ENCODE data around the gene ARHGAP42. TPM values are rescaled to one million over a fixed set of nuclear protein-coding genes. Genes with fewer than 3 reads are reported as not detected.

The ARHGAP42 gene
- total and polyA plus RNA-seq, 2 of the 13 experiments (the other 11 are each of a cell fraction or from before 2014, with no cell fraction given) = 2.5 to 4.3 TPM

- TF ChIP-seq ZNF496 (CRISPR knock-in tag; IDR thresholded peaks at IDR 0.05; ENCODE audit: insufficient replicate concordance) = no peak
Measured at GRCh38 chr11:100872951-100873740, 186.1 kb downstream of the ARHGAP42 start (continued).

- no TSS peak for BruUV-seq (replicated peaks)
- H3K4me2 ChIP-seq (ENCODE audit: low read depth, low read length) = no peak overlapping the region
- H2AFZ ChIP-seq (ENCODE audit: low read length) = no peak overlapping the region
- no peak for ATAC-seq
- no peaks in the 10 kb centered on the region for H3K36me3 ChIP-seq (replicated peaks in 1 of 2; ENCODE audit: control insufficient read depth in 1 of 2, insufficient read depth in 2 of 2, low read length in 2 of 2)
- H3K27ac ChIP-seq (ENCODE audit: extremely low read length, insufficient read depth, low read length) = no peak overlapping the region
- H3K79me2 ChIP-seq (ENCODE audit: insufficient read depth, low read length) = no peaks in the 10 kb centered on the region
- no peaks in the 10 kb centered on the region for H4K20me1 ChIP-seq (ENCODE audit: insufficient read depth, low read length)
- H3K27me3 ChIP-seq (ENCODE audit: control insufficient read depth in 1 of 2, insufficient read depth in 2 of 2, low read length in 2 of 2) = no peaks in the 10 kb centered on the region
- CTCF ChIA-PET (ENCODE audit: low intra/inter-chr PET ratio, low total read pairs) = no interaction called here
- no peak overlapping the region for H3K9ac ChIP-seq (ENCODE audit: insufficient read depth, low read depth, low read length)
- intact Hi-C loops (cut with micrococcal nuclease; ENCODE audit: unreplicated experiment) (no loop called here), in situ Hi-C loops (cut with HindIII; ENCODE audit: extremely low pct_ligation_motif_present, low pct_unique_long_range_greater_than_20kb) (no loop called here)
- POLR2A ChIA-PET = no interaction called here
- H3K9me3 ChIP-seq (ENCODE audit: low read length) = no peaks in the 10 kb centered on the region
- no peaks in the 10 kb centered on the region for H3K4me1 ChIP-seq (ENCODE audit: insufficient read depth, low read length)
- no peak for FAIRE-seq
- no peak for DNase-seq (ENCODE audit: low spot score)
- 70% methylated on average over 4 of the region's 4 CpGs for WGBS (ENCODE audit: low lambda C conversion rate)
- no peak overlapping the region for H3K4me3 ChIP-seq (replicated peaks in 1 of 3; ENCODE audit: insufficient read depth in 1 of 3, low read depth in 2 of 3, low read length in 3 of 3)
- no peak for TF ChIP-seq NRL (CRISPR knock-in tag; IDR thresholded peaks at IDR 0.05; ENCODE audit: borderline replicate concordance)
- no peak for TF ChIP-seq CTCF (CRISPR knock-in tag; IDR thresholded peaks at IDR 0.05)
- no peak for TF ChIP-seq ZMYM2 (CRISPR knock-in tag; IDR thresholded peaks at IDR 0.05)
- no peak for TF ChIP-seq UBTF (CRISPR knock-in tag; IDR thresholded peaks at IDR 0.05)
- no peak for TF ChIP-seq KDM3A (CRISPR knock-in tag; IDR thresholded peaks at IDR 0.05; ENCODE audit: low read depth)
- no peak for TF ChIP-seq HBP1 (CRISPR knock-in tag; IDR thresholded peaks at IDR 0.05; ENCODE audit: low read depth)
- TF ChIP-seq ZNF205 (CRISPR knock-in tag; IDR thresholded peaks at IDR 0.05) = no peak
- no peak for TF ChIP-seq ZBTB43 (CRISPR knock-in tag; conservative IDR thresholded peaks at IDR 0.05)
- no peak for TF ChIP-seq ZNF746 (CRISPR knock-in tag; IDR thresholded peaks at IDR 0.05)
- no peak for TF ChIP-seq NFATC3 (CRISPR knock-in tag; IDR thresholded peaks at IDR 0.05)
- no peak for TF ChIP-seq ZSCAN12 (CRISPR knock-in tag; IDR thresholded peaks at IDR 0.05)
- no peak for TF ChIP-seq ZNF451 (CRISPR knock-in tag; IDR thresholded peaks at IDR 0.05)
Measured at GRCh38 chr11:100874203-100874602, 187.1 kb downstream of the ARHGAP42 start.

All from HepG2 (cell line).